GM20431 (cell line): ENCODE measurements around the gene TAF4.
"Not testable (repeated sequence)": the region's sequence is repeated elsewhere in the genome, so short reads cannot be mapped to it uniquely, and the experiment has no call there.

Experiments
- in situ Hi-C: fragments of 300-500 bp; cut with MseI, MboI; formaldehyde crosslinking; loops from one replicate; pipeline ENCODE4 v1.15.0; 2020; ENCODE audit warnings: low sequenced_read_pairs; ENCODE audit not compliant: unreplicated experiment

TAF4 gene

GRCh38 chr20:61972636-61973508, 92.8 kb downstream of the TAF4 start:
- in situ Hi-C loops = no loop called here

GRCh38 chr20:61971595-61971994, 94.1 kb downstream of the TAF4 start:
- in situ Hi-C loops = not testable (repeated sequence)

- in situ Hi-C loops = no loop called here
Observed at GRCh38 chr20:61970357-61970756, 95.3 kb downstream of the TAF4 start.

- in situ Hi-C loops = no loop called here
Observed at GRCh38 chr20:61969806-61970205, 95.9 kb downstream of the TAF4 start.

DNA sequence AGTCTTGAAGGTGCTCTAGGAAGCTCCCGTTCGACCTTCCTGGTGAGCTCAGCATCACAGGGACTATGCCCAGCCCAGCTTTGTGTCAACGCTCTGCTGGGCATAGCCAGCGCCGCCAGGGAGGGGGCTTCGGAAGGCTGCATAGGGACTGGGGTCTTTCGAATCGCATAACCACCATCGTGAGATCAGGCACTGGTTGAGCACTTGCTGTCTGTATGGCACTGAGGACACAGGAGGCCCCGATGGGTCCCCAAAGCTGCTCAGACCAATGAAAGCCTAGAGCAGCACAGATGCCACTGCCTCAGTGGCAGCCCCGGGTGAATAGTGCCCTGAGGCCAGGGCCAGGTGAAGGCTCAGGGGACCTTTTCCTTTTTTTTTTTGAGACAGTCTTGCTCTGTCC, 96.7 kb downstream of the TAF4 start:
- in situ Hi-C loops = no loop called here

GRCh38 chr20:61968036-61968810, 97.5 kb downstream of the TAF4 start:
- in situ Hi-C loops = no loop called here

DNA sequence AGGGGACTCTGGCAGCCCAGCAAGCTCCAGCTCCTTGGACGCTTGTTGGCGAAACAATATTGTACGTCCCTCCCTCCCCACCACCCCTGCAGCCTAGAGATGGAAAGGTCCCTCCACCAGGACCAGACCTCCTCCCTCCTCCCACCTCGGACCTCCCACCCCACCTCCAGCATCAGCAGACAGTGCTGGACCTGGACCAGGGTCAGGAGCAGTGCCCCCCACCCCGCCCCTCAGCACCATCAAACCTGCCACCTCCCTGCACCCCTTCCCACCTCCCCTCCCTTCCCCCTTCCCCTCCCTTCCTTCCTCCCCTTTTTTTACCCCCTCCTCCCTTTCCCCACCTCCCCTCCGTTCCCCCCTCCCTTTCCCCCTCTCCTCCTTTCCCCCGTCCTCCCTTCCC, 98.4 kb downstream of the TAF4 start:
- in situ Hi-C loops = no loop called here

DNA sequence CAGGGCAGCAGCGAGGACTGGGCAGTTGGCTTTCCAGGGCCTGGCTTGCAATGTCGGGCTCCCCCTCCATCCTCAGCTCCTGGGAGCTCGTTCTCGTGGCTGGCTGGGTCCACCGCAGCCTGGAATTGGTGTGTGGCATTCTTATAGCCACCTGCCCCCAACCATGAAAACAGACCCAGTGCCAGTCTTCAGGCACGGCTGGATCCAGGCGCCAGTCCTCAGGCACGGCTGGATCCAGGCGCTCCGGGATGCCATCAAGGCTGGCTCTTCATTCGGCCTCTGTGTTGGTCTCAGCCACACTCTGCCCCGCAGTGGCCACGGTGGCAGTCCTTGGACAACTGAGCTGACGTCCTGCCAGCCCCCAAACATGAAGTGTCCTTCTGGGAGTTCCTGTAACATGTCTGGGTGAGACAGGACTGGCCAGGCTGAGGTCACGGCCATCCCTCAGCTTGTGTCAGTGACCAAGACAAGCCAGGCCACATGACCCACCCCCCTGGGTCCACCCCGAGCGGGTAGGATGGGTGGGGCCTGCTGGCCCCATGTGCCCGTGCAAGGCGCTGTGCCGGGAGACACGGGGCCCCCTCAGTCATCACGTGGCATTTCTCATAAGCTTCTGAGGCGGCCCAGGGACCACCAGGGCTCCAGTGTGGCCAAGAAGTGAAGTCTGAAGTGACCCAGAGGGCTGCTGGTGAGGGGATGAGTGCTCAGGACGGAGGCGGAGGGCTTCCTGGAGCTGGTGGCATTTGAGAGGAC, 99.0 kb downstream of the TAF4 start:
- in situ Hi-C loops = no loop called here

DNA sequence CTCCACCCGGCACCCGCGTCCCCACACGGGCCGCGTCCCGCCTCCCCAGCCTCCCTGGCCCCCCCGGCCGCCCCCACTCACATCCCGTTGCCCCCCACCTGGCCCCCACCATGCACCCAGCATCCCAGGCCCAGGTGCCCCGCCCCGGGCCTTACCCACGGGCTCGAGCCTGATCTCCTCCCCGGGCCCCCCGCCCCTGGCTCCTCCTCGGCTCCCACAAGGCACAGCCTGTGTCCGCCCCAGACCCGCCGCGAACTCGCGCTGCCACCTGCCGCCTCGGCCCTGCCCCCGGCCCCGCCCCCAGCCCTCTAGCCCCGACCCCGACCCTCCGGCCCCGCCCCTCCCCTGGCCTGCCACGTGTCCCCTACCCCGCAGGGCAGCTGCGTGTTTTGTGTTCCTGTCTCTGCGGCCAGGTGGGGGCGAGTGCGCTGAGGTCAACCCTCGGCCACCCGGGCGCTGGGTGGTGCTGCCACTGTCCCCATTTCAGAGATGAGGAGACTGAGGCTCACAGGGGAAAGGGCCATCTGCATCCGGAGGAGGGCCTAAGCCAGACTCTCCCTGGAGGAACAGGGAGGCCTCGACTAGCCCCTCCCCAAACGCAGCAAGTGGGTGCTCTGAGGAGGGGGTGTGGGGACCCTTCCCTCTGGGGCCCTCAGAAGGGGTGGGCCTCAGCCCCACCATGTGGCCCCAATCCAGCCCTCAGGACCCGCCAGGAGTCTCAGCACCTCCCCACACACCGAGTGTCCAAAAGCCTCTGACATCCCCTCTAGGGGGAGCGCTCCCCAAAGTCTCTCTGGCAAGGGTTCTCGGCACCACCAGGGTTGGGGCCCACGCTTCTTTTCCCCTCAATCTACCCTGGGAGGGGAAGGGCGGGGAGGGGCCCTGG, 99.8 kb downstream of the TAF4 start:
- in situ Hi-C loops = no loop called here

- in situ Hi-C loops = no loop called here
Observed at GRCh38 chr20:61964675-61965605, 100.7 kb downstream of the TAF4 start.

- in situ Hi-C loops = no loop called here
Observed at GRCh38 chr20:61963885-61964674, 101.6 kb downstream of the TAF4 start.

DNA sequence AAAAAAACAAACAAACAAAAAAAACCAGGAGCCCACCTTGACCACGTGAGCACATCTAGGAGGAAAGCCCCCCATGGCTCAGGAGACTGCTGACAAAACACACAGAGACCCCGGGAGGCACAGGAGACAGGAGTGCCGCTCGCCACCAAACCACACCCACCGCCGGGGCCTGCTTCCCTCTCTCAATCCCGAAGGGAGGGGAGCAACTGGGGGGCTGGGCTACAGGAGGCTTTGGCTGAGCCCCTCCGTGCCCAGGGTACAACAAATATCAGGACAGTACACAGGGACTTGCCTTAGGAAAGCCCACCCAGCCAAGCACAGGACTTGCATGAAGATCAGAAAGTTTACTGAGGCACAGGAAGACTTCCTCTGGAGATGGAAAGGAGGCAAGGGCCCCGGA, 102.5 kb downstream of the TAF4 start:
- in situ Hi-C loops = no loop called here

- in situ Hi-C loops = no loop called here
Observed at GRCh38 chr20:61960836-61961235, 104.8 kb downstream of the TAF4 start.

DNA sequence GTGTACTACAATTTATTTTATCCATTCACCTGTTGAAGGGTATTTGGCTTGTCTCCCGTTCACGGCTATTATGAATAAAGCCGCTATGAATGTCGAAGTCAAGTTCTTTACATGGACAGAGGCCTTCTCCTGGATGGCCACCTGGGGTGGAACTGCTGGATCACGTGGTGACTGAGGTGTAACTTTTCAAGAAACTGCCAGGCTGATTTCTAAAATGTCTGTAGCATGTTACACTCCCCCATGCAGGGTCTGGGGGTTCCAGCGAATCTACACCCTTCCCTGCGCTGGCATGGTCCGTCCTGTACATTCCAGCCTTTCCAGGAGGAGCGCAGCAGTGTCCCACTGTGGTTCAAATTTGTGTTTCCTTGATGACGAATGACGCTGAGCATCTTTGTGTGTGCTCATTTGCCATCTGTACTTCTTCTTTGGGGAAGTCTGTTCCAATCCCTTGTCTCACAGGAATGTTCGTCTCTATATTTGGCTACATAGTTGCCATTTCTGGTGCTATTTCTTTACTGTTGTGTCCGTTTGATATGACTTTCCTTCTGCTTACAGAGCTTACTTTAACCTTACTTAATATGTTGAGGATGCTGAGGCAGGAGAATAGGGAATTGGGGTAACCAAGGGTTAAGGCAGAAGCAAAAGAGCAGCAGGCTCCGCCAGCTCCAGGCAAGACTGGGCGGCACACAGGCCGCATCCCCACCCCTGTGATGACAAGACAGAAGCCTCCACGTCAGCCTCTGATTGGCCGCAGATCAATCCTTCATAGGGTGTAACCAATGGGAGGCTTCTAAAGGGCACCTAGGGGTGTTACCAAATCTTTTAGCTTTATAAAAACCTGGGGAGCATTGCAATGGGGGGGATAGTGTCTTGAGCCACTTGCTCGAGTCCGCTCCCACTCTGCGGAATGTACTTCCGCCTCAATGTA, 106.6 kb downstream of the TAF4 start:
- in situ Hi-C loops = no loop called here

GRCh38 chr20:61957961-61958715, 107.5 kb downstream of the TAF4 start:
- in situ Hi-C loops = no loop called here
